GM19099 (cell line): ENCODE results near the gene PRDM16.

ENCODE experiments used
- POLR2A ChIP-seq: IDR thresholded peaks from 3 replicates; pipeline ENCODE4 v1.6.1; 2011; ENCODE audit warnings: low read depth; ENCODE audit not compliant: insufficient read length; ENCODE audit errors: extremely low read depth

PRDM16 gene

GRCh38 chr1:3152143-3152542 is 83.1 kb downstream of the PRDM16 start:
- TF ChIP-seq POLR2A: no peak

- no peak for TF ChIP-seq POLR2A
Measured at GRCh38 chr1:3153197-3153596, 84.2 kb downstream of the PRDM16 start.

GRCh38 chr1:3153902-3154795 is 85.1 kb downstream of the PRDM16 start:
- no peak for TF ChIP-seq POLR2A

GRCh38 chr1:3155056-3155925 is 86.3 kb downstream of the PRDM16 start:
- TF ChIP-seq POLR2A: no peak

GRCh38 chr1:3155926-3156220 is 86.9 kb downstream of the PRDM16 start:
- no peak for TF ChIP-seq POLR2A

GRCh38 chr1:3156936-3157335 is 87.9 kb downstream of the PRDM16 start:
- TF ChIP-seq POLR2A: no peak

GRCh38 chr1:3158347-3158746 is 89.3 kb downstream of the PRDM16 start:
- TF ChIP-seq POLR2A: no peak

- TF ChIP-seq POLR2A: no peak
Measured at GRCh38 chr1:3159121-3159520, 90.1 kb downstream of the PRDM16 start.

- no peak for TF ChIP-seq POLR2A
Measured at GRCh38 chr1:3159996-3160395, 91.0 kb downstream of the PRDM16 start.

- TF ChIP-seq POLR2A: no peak
Measured at GRCh38 chr1:3160647-3161145, 91.7 kb downstream of the PRDM16 start.

GRCh38 chr1:3161176-3161840 is 92.3 kb downstream of the PRDM16 start:
- TF ChIP-seq POLR2A: no peak

- no peak for TF ChIP-seq POLR2A
Measured at GRCh38 chr1:3162322-3162882, 93.4 kb downstream of the PRDM16 start.

- TF ChIP-seq POLR2A: no peak
Measured at GRCh38 chr1:3163356-3163755, 94.4 kb downstream of the PRDM16 start.

- no peak for TF ChIP-seq POLR2A
Measured at GRCh38 chr1:3164671-3165070, 95.7 kb downstream of the PRDM16 start.
